Retinal pigment epithelial cell (primary cell): Measurements from ENCODE around the gene LBR.
A peak's percentile ranks its signal among the peaks of the same experiment; 100 is the strongest.
"Not testable (repeated sequence)": the region's sequence is repeated elsewhere in the genome, so short reads cannot be mapped to it uniquely, and the experiment has no call there.

Source experiments
- DNase-seq: peaks from one replicate; pipeline ENCODE4 v3.0.0-alpha.2; 2010; ENCODE audit warnings: low read depth
- H3K4me3 ChIP-seq: 2 replicates; pipeline ENCODE4 v1.5.1; 2011; ENCODE audit warnings: mild to moderate bottlenecking, low read length, control low read depth, moderate library complexity
- CTCF ChIP-seq: conservative IDR thresholded peaks from 2 replicates; pipeline ENCODE4 v1.5.1; 2011; ENCODE audit warnings: low read depth, low read length, control low read depth, inconsistent platforms

The LBR gene

GRCh38 chr1:225427235-225428067 lies at the start of gene LBR:
Gene LBR (minus strand): TSS chr1:225428038. CDS start chr1:225424075, 3,963 bp downstream.
- no peak for TF ChIP-seq CTCF
- H3K4me3 ChIP-seq = peak within 1 kb of the TSS; percentile 69
- DNase-seq = no peak

GRCh38 chr1:225477296-225477911 lies 49.6 kb upstream of the LBR start:
- no peak for TF ChIP-seq CTCF
- no peak for DNase-seq
- no peak overlapping the region for H3K4me3 ChIP-seq

GRCh38 chr1:225476538-225476988 lies 48.7 kb upstream of the LBR start:
- H3K4me3 ChIP-seq = no peak overlapping the region
- no peak for DNase-seq
- TF ChIP-seq CTCF = no peak

- TF ChIP-seq CTCF = no peak
- H3K4me3 ChIP-seq = no peak overlapping the region
- no peak for DNase-seq
Measured at GRCh38 chr1:225476100-225476511, 48.3 kb upstream of the LBR start.

GRCh38 chr1:225474986-225475820 lies 47.4 kb upstream of the LBR start:
- TF ChIP-seq CTCF = peak; percentile 99
- no peak for DNase-seq
- H3K4me3 ChIP-seq = no peak overlapping the region

- TF ChIP-seq CTCF = no peak
- no peak for DNase-seq
- no peak overlapping the region for H3K4me3 ChIP-seq
Measured at GRCh38 chr1:225474439-225474985, 46.7 kb upstream of the LBR start.

GRCh38 chr1:225473676-225474438 lies 46.0 kb upstream of the LBR start:
- not testable (repeated sequence) for H3K4me3 ChIP-seq

GRCh38 chr1:225473266-225473665 lies 45.4 kb upstream of the LBR start:
- H3K4me3 ChIP-seq, DNase-seq: not testable (repeated sequence)

More at GRCh38 chr1:225473676-225474438, 46.0 kb upstream of the LBR start:
- DNase-seq = not testable (repeated sequence)
